GM18499 (cell line): Measurements from ENCODE around the gene MFN2.

Source experiments
- ATAC-seq: cut with Tn5 transposase; IDR thresholded peaks from one replicate; pipeline ENCODE4 v1.9.1; 2021; ENCODE audit warnings: moderate number of reproducible peaks; ENCODE audit not compliant: insufficient read depth, unreplicated experiment

The MFN2 gene

DNA sequence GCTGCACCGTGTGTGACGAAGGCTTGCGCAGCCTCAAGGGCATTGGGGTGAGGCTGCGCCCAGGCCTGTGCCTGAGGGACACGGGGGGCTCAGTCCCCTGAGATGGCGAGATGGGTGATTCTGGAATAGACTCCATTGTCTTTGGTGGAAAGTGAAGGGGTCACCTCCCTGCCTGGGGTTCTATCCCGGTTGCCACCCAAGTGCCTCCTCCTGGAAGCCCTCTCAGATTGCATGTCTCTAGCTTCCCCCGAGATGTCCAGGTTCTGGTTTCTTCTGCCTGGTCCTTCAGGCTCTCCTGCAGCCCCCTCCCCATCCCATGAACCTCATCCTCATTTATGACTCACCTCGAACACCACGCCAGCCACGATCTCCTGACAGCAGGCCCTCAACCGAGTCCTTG is 22.3 kb upstream of the MFN2 start:
- no peak for ATAC-seq

DNA sequence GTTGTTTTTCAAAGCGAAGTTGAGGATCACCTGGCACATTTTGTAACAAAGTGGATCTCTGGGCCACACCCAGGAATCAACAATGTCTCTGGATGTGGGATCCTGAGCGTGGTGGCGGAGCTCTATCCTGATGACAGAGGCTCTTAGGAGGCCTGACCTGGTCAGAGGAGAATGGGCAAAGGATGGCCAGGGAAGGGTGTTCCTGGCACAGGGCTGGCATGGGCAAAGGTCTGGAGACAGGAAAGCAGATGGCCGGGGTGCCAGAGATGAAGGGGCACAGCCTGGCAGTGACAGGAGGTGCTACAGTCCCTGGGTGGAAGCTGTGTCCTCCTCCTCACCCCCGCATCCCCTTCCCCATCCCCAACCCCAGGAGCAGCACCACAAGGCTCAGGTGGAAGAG is 20.0 kb upstream of the MFN2 start:
- no peak for ATAC-seq

DNA sequence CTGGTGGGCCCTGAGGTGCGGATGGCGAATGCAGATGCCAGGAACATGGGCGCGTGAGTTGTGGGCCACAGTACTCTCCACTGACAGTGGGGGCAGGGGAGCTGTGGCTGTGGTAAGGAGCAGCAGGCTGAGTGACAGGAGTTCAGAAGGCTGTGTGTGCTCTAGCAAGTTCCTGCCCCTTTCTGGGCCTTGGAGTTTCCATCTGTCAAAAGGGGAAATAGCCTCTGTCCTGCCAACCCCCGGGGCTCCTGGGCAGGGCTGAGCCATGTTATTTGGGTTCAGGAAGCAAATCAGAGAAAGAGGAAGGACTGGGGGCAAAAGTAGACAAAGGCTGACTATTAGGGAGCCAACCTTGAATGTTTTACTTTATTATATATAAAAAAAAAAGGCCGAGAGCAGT is 19.5 kb upstream of the MFN2 start:
- no peak for ATAC-seq

DNA sequence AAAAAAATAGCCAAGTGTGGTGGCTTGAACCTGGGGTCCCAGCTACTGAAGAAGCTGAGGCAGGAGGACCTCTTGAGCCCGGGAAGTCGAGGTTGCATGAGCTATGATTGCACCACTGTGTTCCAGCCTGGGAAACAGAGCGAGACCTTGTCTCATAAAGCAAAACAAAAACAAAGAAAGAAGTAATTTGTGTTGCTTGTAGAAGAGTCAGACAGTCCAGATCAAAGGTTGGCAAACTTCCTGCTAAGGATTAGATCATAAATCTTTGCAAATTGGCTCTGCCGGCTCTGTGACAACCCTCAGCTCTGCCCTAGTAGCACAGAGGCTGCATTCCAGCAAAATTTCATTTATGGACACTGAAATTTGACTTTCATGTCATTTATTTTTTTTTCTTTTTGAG is 19.0 kb upstream of the MFN2 start:
- no peak for ATAC-seq

DNA sequence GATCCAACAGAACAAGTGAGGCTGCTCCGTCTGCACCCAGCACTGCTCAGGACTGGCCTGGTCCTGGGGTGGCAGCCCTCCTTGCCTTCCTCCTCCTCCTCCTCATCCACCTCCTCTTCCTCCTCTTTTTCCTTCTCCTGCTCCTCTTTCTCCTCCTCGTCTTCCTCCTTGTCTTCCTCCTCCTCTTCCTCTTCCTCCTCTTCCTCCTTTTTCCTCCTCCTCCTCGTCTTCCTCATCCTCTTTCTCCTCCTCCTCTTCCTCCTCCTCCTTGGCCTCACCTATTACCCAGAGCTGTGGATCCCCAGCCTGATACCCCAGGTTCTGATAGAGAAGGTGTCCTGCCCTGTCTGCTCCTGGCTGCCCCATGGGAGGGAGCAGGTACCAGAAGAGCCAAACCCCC is 16.6 kb upstream of the MFN2 start:
- ATAC-seq = no peak

DNA sequence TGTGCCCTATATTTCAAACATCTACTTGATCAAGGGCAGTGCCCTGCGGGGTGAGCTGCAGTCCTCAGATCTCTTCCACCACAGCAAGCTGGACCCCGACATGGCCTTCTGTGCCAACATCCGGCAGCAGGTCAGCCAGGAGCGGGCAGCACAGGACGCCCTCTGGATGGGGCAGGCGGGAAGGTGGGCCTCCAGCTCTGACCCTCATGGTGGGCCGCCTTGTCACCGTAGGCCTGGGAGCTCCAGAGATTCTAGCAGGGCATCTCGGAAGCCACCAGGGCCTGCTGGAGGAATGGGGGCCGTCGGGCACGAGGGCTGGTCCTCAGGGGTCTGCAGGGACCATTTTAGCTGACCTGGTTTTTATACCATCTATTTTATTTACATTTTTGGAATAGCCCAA is 15.6 kb upstream of the MFN2 start:
- no peak for ATAC-seq

DNA sequence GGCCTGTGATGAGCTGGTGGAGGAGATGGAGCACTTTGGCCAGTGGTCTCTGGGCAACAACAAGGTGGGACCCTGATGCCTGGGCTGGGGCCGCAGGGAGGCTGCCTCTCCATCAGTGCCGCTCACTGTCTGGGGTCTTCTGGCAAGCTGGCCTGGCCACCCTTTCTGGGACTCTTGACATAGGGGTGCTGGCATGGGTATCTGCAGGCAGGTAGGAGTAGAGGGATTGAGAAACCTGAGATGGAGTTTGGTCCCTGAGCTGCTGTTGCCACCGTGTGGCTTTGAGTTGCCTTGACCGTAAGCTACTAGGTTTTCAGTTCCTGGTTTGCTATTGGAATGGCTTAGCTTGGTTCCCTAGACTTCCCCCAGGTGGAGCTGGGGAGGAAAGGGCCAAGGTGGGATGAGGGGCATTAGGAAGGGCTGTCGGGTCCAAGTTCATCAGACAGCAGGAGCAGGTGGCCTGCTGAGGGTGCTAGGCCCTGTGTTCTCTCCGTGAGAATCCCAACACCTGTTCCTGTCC is 13.2 kb upstream of the MFN2 start:
- no peak for ATAC-seq

DNA sequence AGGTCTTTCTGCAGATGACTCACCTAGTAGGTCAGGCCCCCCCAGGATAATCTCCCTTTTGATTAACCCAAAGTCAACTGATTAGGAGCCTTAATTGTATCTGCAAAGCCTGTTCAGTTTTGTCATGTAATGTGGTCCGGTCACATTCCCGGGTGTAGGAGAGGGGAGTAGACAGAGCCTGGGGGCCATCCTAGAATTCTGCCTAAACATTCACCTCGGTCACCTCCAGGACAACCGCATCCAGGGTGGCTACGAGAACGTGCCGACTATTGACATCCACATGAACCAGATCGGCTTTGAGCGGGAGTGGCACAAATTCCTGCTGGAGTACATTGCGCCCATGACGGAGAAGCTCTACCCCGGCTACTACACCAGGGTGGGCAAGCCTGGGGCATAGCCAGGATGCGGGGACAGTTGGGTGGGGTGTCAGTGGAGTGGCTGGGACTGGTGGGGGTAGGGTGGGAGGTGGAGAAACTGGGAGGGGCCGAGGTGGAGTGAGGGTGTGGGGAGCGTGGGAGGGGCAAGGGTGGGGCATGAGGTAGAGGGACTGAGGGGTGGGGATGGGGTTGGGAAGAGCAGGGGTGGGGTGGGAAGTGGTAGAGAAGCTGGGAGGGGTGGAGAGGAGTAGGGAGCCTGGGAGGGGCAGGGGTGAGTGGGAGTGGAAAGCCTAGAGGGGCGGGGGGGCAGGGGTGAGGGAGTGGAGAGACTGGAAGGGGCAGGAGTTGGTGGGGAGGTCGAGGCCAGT is 9.6 kb upstream of the MFN2 start:
- no peak for ATAC-seq

DNA sequence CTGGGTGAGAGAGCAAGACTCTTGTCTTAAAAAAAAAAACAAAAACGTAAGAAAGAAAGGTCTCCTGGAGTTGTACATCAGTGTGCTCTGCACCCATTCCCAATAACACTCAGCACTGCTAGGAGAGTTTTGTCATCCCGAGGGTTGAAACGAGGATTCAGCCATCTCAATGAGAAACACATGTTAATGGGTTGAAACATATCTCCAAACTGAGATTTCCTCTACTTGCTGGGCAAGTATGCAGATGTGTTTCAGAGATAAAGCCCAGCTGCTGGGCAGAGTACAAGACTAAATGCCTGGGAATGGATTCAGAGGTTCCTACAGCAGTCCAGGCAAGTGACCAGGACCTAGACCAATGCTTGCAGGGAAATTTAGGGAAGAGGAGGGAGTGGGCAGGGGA is 2.6 kb upstream of the MFN2 start:
- ATAC-seq = no peak

DNA sequence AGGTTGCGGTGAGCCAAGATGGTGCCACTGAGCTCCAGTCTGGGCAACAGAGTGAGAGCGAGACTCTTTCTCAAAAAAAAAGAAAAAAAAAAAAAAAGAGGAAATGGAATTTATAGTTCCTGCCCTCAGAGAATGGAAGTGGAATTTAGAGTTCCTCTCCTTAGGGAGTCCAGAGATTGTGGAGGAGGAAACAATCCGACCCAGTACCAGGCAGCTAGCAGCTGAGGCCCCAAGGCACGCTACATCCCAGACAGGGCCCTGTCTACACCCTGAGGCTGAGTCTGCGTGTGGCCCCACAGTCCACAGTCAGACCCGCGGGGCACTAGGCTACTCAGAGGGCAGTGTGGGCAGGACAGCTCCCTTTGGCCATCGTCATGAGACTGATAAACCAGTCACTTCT is 1.9 kb upstream of the MFN2 start:
- no peak for ATAC-seq

DNA sequence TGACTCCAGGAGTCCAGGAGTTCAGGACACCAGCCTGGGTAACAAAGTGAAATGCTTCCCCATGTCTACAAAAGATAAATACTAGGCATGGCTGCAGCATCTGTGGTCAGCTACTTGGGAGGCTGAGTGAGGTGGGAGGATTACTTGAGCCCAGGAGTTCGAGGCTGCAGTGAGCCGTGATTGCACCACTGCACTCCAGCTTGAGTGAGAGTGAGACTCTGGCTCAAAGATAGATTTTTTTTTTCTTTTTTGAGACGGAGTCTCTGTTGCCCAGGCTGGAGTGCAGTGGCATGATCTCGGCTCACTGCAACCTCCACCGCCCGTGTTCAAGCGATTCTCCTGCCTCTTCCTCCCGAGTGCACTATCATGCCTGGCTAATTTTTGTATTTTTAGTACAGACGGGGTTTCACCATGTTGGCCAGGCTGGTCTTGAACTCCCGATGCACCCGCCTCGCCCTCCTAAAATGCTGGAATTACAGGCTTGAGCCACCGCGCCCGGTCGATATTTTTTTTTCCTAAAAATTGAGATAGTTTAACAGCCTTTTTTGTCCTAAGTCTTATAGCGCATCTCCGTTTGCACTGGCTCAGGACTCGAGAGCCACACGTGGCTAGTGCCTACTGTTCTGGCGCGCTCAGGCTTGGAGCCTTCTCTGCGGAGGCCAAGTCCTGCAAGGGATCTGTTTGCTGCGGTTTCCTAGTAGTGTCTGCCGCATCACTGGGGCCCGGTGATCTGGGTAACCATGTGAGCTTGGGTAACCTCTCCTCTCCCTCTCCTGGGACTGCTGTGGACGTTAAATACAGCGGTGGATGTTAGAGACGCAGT is 1.0 kb upstream of the MFN2 start:
- no peak for ATAC-seq

DNA sequence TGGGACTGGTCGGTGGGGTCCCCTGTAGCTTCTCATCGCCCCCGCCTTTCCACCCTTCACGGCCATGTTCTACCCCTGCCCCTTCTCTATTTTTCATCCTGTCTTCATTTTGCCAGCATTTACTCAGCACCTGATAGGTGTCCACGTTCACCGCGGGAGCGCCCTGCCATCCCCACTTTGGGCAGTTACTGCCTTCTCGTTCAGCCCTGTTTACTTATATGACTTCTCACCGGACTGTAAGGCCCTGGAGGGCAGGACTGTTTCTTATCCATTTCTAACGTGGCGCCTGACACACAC is 380 bp downstream of the MFN2 start:
- ATAC-seq = no peak

DNA sequence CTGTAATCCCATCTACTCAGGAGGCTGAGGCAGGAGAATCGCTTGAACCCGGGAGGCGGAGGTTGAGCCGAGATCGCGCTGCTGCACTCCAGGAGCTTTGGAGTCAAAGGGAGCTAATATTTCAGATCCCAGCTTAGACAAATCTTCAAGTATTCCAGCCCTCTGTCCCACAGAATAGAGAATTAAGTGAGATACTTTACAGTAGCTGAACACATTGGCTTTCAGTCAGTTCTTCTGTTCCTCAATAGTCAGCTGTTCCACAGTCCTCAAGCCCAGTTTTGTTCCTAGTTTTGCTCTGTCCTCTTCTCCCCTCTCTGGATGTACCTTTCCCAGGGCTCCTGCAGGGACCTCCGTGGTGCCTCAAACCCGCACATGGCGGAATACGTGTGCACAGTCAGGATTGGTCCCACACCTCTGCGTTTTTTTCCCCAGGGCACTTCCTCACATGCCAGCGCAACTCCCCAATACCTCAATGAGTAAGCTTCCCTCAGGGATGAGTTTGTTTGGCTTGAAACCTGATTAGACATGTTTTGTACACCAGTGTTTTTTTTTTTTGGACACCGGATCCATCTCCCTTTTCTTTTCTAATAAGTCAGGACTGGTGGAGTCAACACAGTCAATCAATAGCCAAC is 1.2 kb downstream of the MFN2 start:
- ATAC-seq = no peak

DNA sequence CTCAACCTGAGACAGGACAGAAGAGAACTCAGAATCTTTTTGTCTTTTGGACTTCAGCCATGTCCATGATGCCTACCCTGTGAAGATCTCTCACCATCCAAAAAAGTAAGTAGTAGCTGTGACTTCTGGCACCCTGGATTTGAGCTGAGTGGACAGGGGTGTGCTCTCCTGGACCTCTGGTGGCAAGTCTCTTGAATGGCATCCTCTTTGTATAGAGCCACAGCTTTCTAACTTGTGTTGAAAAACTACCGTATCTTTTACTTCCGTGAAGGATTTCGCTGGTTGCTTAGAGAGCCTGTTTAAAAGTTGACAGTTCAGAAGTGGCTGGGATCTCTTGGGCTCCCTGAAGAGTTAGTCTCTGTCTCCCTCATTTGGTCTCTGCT is 1.8 kb downstream of the MFN2 start:
- ATAC-seq = no peak

DNA sequence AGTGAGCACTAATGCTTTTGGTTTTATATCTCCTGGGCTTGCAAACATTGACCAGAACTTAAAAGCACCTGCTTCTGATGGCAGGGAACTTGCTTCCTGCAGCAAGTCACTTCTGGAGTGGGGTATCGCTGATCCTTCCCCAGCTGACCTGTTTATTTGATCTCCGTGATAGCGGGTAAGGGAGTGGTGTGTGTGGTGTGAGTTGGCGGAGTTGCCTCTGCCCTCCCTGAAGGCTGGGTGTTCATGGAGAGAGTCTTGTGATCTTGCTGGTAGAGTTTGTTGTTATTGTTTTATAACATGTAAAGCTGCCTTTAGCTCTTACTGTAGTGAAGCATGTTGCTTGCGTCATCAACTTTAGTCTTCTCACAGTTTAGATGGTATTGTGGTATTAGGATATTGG is 3.9 kb downstream of the MFN2 start:
- no peak for ATAC-seq

DNA sequence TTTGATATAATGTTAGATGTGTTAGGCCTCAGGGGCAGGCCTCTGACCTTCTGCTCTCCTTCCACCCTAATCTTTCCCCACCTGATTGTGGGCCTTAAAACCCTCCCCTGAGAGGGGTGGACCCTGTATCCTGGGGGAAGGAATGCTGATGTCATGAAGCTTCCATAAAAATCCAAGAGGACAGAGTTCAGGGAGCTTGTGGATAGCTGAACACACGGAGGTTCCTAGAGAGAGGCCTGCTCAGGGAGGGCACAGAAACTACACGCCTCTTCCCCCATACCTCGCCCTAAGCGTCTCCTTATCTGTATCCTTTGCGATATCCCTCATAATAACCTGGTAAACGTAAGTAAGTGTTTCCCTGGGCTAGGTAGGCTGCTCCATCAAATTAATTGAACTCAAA is 4.3 kb downstream of the MFN2 start:
- ATAC-seq = no peak

DNA sequence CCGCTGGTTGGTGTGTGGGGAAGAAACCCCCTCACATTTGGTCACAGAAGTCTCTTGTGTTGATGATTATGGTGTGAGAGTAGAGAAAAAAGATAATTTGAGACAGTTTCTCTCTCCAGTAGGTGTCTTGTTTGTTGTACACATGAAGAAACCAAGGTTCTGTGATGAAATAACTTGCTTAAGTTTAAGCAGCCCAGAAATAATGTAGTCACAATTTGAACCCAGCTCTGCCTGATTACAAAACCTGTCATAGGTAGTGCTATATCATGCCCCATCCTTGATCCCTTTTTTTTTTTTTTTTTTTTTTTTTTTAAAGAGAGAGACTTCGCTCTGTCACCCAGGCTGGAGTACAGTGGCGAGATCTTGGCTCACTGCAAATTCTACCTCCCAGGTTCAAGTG is 4.9 kb downstream of the MFN2 start:
- no peak for ATAC-seq

DNA sequence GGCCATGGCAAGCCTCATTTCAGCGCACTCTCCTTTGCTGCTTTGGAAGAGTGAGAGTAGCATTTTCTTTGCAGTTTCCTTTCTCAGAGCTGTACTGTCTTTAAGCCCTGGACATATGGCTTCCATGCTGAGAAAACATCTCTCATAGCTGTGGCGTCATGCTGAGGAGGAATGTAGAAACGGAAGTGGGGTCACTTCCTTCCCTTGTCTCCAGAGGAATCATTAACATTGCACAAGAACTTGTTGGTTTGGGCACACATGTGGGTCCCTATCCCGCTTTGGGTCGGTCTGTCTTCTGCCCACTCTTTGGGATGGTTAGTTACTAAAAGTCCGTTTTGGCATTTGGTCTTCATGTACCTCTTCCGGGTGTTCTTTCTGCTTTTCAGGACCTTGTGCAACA is 5.6 kb downstream of the MFN2 start:
- no peak for ATAC-seq

DNA sequence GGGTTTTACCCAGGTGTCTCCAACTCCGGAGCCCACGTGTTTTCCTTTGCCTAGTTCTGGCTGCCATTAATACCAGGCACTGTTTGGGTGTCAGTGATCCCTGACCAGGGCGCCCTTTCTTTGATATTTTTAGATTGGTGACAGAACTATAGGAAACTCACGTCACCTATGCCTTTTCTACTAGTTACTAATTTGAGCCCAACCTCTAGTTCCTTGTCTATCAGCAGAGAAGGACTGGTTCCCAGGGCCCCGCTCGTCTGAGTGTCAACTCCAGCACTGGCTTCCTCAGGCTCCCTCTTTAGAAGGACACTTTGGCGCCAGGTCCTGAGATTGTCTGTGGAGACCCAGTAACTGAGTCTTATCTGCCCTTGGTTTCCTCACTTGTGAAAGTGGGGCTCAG is 9.4 kb downstream of the MFN2 start:
- ATAC-seq = no peak

DNA sequence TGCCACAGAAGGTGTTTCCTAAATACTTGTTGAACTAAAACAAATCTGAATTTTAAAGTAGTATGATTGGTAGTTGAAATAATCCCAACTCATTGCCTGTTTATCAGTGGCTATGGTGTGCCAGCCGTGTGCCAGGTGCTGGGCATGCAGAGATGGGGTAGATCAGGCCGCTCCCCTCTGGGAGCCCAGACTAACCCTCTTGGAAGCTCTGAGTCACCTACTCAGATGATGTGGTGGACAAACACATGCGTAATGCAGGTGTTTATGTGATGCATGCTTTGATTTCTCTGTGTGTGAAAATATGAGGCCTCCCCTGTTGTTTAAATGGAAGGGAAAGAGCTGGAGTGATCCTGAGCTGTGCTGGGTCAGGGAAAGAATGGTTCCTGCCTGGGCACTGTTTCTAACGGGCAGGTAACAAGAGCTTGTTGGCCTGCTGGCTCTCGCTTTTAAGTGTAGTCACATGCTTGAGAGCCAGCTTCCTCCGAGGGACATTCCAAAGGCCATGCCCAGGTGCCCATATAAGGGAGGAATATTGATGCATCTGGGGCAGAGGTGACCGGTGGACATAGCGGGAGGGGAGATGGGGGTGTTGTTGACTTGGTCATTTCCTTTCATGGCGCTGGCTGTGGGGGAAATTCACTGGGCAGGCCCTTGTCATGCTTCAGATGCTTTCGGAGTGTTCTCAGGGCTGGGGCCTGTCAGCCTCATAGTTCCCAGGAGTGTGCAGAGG is 10.2 kb downstream of the MFN2 start:
- ATAC-seq = no peak
